RWPE2 (cell line): ENCODE results near the gene PRPF19.

ENCODE experiments used
- ATAC-seq: fragments of 200-7000 bp; cut with Tn5 transposase; 3 replicates; pipeline ENCODE4 v1.9.1; 2021; ENCODE audit warnings: low read depth
- DNase-seq: peaks from one replicate; pipeline ENCODE4 v3.0.0-alpha.2; 2020; ENCODE audit warnings: low spot score
- H3K27ac ChIP-seq: fragments of 450-650 bp; 2 replicates; pipeline ENCODE4 v1.5.1; 2017; ENCODE audit warnings: mild to moderate bottlenecking; ENCODE audit not compliant: poor library complexity, severe bottlenecking
- H3K27me3 ChIP-seq: fragments of 250-450 bp; sonication (Bioruptor Pico); 2 replicates; pipeline ENCODE4 v1.5.1; 2021; ENCODE audit warnings: mild to moderate bottlenecking, moderate library complexity; ENCODE audit not compliant: insufficient read depth, poor library complexity, severe bottlenecking
- H3K36me3 ChIP-seq: fragments of 250-450 bp; sonication (Bioruptor Pico); 2 replicates; pipeline ENCODE4 v1.5.1; 2020; ENCODE audit warnings: low read depth, mild to moderate bottlenecking, moderate library complexity
- H3K4me1 ChIP-seq: fragments of 250-450 bp; sonication (Bioruptor Pico); 2 replicates; pipeline ENCODE4 v1.5.1; 2021; ENCODE audit warnings: mild to moderate bottlenecking, moderate library complexity; ENCODE audit not compliant: insufficient read depth, poor library complexity, severe bottlenecking
- H3K4me3 ChIP-seq: fragments of 250-450 bp; sonication (Bioruptor Pico); 2 replicates; pipeline ENCODE4 v1.5.1; 2021; ENCODE audit warnings: mild to moderate bottlenecking, moderate library complexity; ENCODE audit not compliant: severe bottlenecking
- H3K9me3 ChIP-seq: fragments of 250-450 bp; sonication (Bioruptor Pico); 2 replicates; pipeline ENCODE4 v1.5.1; 2021; ENCODE audit warnings: mild to moderate bottlenecking, moderate library complexity; ENCODE audit not compliant: severe bottlenecking
- CTCF ChIP-seq: fragments of 450-650 bp; IDR thresholded peaks from one replicate; pipeline ENCODE4 v1.5.1; 2017; ENCODE audit warnings: mild to moderate bottlenecking, moderate library complexity; ENCODE audit not compliant: poor library complexity, severe bottlenecking

PRPF19 gene

GRCh38 chr11:60947700-60948099, 41.3 kb upstream of the PRPF19 start:
- no peaks in the 10 kb centered on the region for H3K36me3 ChIP-seq
- H3K9me3 ChIP-seq = no peaks in the 10 kb centered on the region
- H3K4me1 ChIP-seq = no peaks in the 10 kb centered on the region
- TF ChIP-seq CTCF = no peak
- H3K4me3 ChIP-seq = no peak overlapping the region
- ATAC-seq (no peak), DNase-seq (no peak)
- no peaks in the 10 kb centered on the region for H3K27me3 ChIP-seq
- H3K27ac ChIP-seq = no peak overlapping the region

- H3K27ac ChIP-seq = no peak overlapping the region
- DNase-seq (no peak), ATAC-seq (no peak)
- no peaks in the 10 kb centered on the region for H3K9me3 ChIP-seq
- no peaks in the 10 kb centered on the region for H3K36me3 ChIP-seq
- H3K27me3 ChIP-seq = no peaks in the 10 kb centered on the region
- H3K4me3 ChIP-seq = no peak overlapping the region
- TF ChIP-seq CTCF = no peak
- H3K4me1 ChIP-seq = no peaks in the 10 kb centered on the region
These were observed 40.3 kb upstream of the PRPF19 start for GRCh38 chr11:60946601-60947264.

- ATAC-seq = no peak
- Histone ChIP-seq H3K27ac (no peak overlapping the region), H3K27me3 (no peaks in the 10 kb centered on the region), H3K4me3 (no peak overlapping the region), H3K36me3 (no peaks in the 10 kb centered on the region), H3K9me3 (no peaks in the 10 kb centered on the region), H3K4me1 (no peaks in the 10 kb centered on the region)
- no peak for TF ChIP-seq CTCF
- DNase-seq = no peak
These were observed 38.9 kb upstream of the PRPF19 start for GRCh38 chr11:60945295-60945667.

GRCh38 chr11:60944490-60945294, 38.3 kb upstream of the PRPF19 start:
- no peak overlapping the region for H3K27ac ChIP-seq
- H3K4me3 ChIP-seq = no peak overlapping the region
- no peak for TF ChIP-seq CTCF
- no peak for ATAC-seq
- H3K9me3 ChIP-seq = no peaks in the 10 kb centered on the region
- no peaks in the 10 kb centered on the region for H3K4me1 ChIP-seq
- no peaks in the 10 kb centered on the region for H3K27me3 ChIP-seq
- H3K36me3 ChIP-seq = no peaks in the 10 kb centered on the region
- no peak for DNase-seq
